WTC11 (cell line): ENCODE data around the gene CCDC88A. TPM values are rescaled to one million over a fixed set of nuclear protein-coding genes. Genes with fewer than 3 reads are reported as not detected.
"Not testable (repeated sequence)": the region's sequence is repeated elsewhere in the genome, so short reads cannot be mapped to it uniquely, and the experiment has no call there.

Experiments used
- ATAC-seq: fragments of 200-7000 bp; cut with Tn5 transposase; 2 replicates; pipeline ENCODE4 v1.10.0; 2021; ENCODE audit warnings: mild to moderate bottlenecking, moderate library complexity
- CTCF ChIA-PET: fragments of 300-600 bp; sonication (Branson Sonifier 250); formaldehyde crosslinking; loops from one replicate; lab custom pipeline; 2021; ENCODE audit warnings: antibody characterized with exemption; lab: Charles Lee
- POLR2A ChIA-PET: fragments of 350-600 bp; sonication (Branson Sonifier 250); formaldehyde crosslinking; loops from one replicate; lab custom pipeline; 2021; ENCODE audit warnings: antibody characterized with exemption; lab: Charles Lee
- DNase-seq: peaks from one replicate; pipeline ENCODE4 v3.0.0; 2021; ENCODE audit warnings: low spot score
- H3K27ac Mint-ChIP-seq: 2 replicates; pipeline ENCODE4 v1.8.0; 2021; ENCODE audit warnings: mixed read lengths
- H3K27me3 Mint-ChIP-seq: 2 replicates; pipeline ENCODE4 v1.8.0; 2021; ENCODE audit warnings: low read depth, mild to moderate bottlenecking, moderate library complexity, mixed read lengths
- H3K36me3 Mint-ChIP-seq: 2 replicates; pipeline ENCODE4 v1.8.0; 2021; ENCODE audit warnings: mixed read lengths
- H3K4me1 Mint-ChIP-seq: 2 replicates; pipeline ENCODE4 v1.8.0; 2022; ENCODE audit warnings: mixed read lengths
- H3K4me3 Mint-ChIP-seq: 2 replicates; pipeline ENCODE4 v1.8.0; 2021; ENCODE audit warnings: mild to moderate bottlenecking, moderate library complexity, mixed read lengths
- H3K9me3 Mint-ChIP-seq: 2 replicates; pipeline ENCODE4 v1.8.0; 2021; ENCODE audit warnings: mixed read lengths
- AR ChIP-seq: fragments of 250-450 bp; sonication (Bioruptor Pico); IDR thresholded peaks from 2 replicates; pipeline ENCODE4 v1.9.0; 2021; ENCODE audit warnings: mild to moderate bottlenecking
- CTCF ChIP-seq: fragments of 200-600 bp; IDR thresholded peaks from 2 replicates; pipeline ENCODE4 v1.8.0; 2022; ENCODE audit warnings: antibody characterized with exemption
- FOXJ3 ChIP-seq: sonication (generic); formaldehyde crosslinking; IDR thresholded peaks from 2 replicates; pipeline ENCODE4 v1.9.0; 2021; ENCODE audit warnings: missing genetic modification reagents, mild to moderate bottlenecking, borderline replicate concordance
- FOXP4 ChIP-seq: sonication (generic); formaldehyde crosslinking; IDR thresholded peaks from 2 replicates; pipeline ENCODE4 v1.8.0; 2022; ENCODE audit warnings: mild to moderate bottlenecking, missing genetic modification reagents
- GTF2I ChIP-seq: fragments of 250-450 bp; sonication (Bioruptor Pico); conservative IDR thresholded peaks from 2 replicates; pipeline ENCODE4 v1.4.0; 2021; ENCODE audit warnings: mild to moderate bottlenecking
- HMGA2 ChIP-seq: fragments of 250-450 bp; sonication (Bioruptor Pico); IDR thresholded peaks from 2 replicates; pipeline ENCODE4 v1.4.0; 2021; ENCODE audit warnings: mild to moderate bottlenecking, moderate library complexity
- IRF1 ChIP-seq: sonication (generic); formaldehyde crosslinking; IDR thresholded peaks from 2 replicates; pipeline ENCODE4 v1.8.0; 2023; ENCODE audit warnings: missing genetic modification reagents
- JUN ChIP-seq: sonication (generic); formaldehyde crosslinking; IDR thresholded peaks from 2 replicates; pipeline ENCODE4 v1.8.0; 2023; ENCODE audit warnings: mild to moderate bottlenecking, missing genetic modification reagents
- MYBL2 ChIP-seq: sonication (generic); formaldehyde crosslinking; IDR thresholded peaks from 2 replicates; pipeline ENCODE4 v1.8.1; 2023; ENCODE audit warnings: mild to moderate bottlenecking, moderate library complexity, missing genetic modification reagents
- NFATC4 ChIP-seq: fragments of 250-450 bp; sonication (Bioruptor Pico); IDR thresholded peaks from 2 replicates; pipeline ENCODE4 v1.9.0; 2021; ENCODE audit warnings: mild to moderate bottlenecking
- OVOL2 ChIP-seq: fragments of 250-450 bp; sonication (Bioruptor Pico); IDR thresholded peaks from 2 replicates; pipeline ENCODE4 v1.9.0; 2021; ENCODE audit warnings: mild to moderate bottlenecking, borderline replicate concordance
- TCF7 ChIP-seq: sonication (generic); formaldehyde crosslinking; IDR thresholded peaks from 2 replicates; pipeline ENCODE4 v1.8.0; 2022; ENCODE audit warnings: mild to moderate bottlenecking, low read depth, missing genetic modification reagents, moderate library complexity
- USF1 ChIP-seq: sonication (generic); formaldehyde crosslinking; IDR thresholded peaks from 2 replicates; pipeline ENCODE4 v1.8.0; 2022; ENCODE audit warnings: mild to moderate bottlenecking, missing genetic modification reagents
- ZNF121 ChIP-seq: sonication (generic); formaldehyde crosslinking; IDR thresholded peaks from 2 replicates; pipeline ENCODE4 v1.8.0; 2023; ENCODE audit warnings: missing genetic modification reagents
- ZNF396 ChIP-seq: fragments of 250-450 bp; sonication (Bioruptor Pico); IDR thresholded peaks from 2 replicates; pipeline ENCODE4 v1.8.0; 2021; ENCODE audit warnings: mild to moderate bottlenecking, moderate library complexity, borderline replicate concordance
- ZNF532 ChIP-seq: fragments of 250-450 bp; sonication (Bioruptor Pico); IDR thresholded peaks from 2 replicates; pipeline ENCODE4 v1.9.0; 2021; ENCODE audit warnings: mild to moderate bottlenecking, borderline replicate concordance
- total RNA-seq: library from RNA; stranded (reverse); gene quantifications from 3 replicates; pipeline ENCODE4 v1.2.3, GENCODE V29; 2021

The CCDC88A gene
- total RNA-seq, 1 experiment from 2014 or later = 97.5 TPM

GRCh38 chr2:55268288-55268906 is 151.3 kb downstream of the CCDC88A start:
- ChIA-PET POLR2A (no interaction called here), CTCF (no interaction called here)
- Mint-ChIP-seq H3K4me1 (peaks cover 10% of the 10 kb centered on the region; the same call in 1 of the 2 replicates), H3K4me3 (peak overlapping the region; percentile 95), H3K36me3 (peaks cover 17% of the 10 kb centered on the region), H3K27ac (peak overlapping the region; percentile 85), H3K9me3 (no peaks in the 10 kb centered on the region), H3K27me3 (no peaks in the 10 kb centered on the region)
- TF ChIP-seq IRF1 (CRISPR knock-in tag) (no peak), JUN (no peak), FOXP4 (no peak), MYBL2 (CRISPR knock-in tag) (no peak), ZNF532 (no peak)
- ATAC-seq (no peak), DNase-seq (no peak)

GRCh38 chr2:55259586-55259985 is 160.1 kb downstream of the CCDC88A start:
- H3K27ac Mint-ChIP-seq, DNase-seq, POLR2A ChIA-PET, H3K27me3 Mint-ChIP-seq, ATAC-seq, H3K4me3 Mint-ChIP-seq, H3K4me1 Mint-ChIP-seq, H3K9me3 Mint-ChIP-seq: not testable (repeated sequence)
- H3K36me3 Mint-ChIP-seq = peaks cover 42% of the 10 kb centered on the region
- CTCF ChIA-PET = interaction anchor here (0.6 kb wide), 1 partner anchor 196 kb away, joined by 5 read pairs; no protein-coding TSS in a partner anchor

GRCh38 chr2:55252832-55253231 is 166.8 kb downstream of the CCDC88A start:
- no peak overlapping the region for H3K27ac Mint-ChIP-seq
- ATAC-seq (no peak), DNase-seq (no peak)
- H3K27me3 Mint-ChIP-seq = no peaks in the 10 kb centered on the region
- H3K36me3 Mint-ChIP-seq = peaks cover 40% of the 10 kb centered on the region
- CTCF ChIA-PET = no interaction called here
- H3K9me3 Mint-ChIP-seq = no peaks in the 10 kb centered on the region
- no peak for TF ChIP-seq TCF7
- no peak for TF ChIP-seq ZNF396 (CRISPR knock-in tag)
- TF ChIP-seq, all 79 proteins: peak for 0
- POLR2A ChIA-PET = no interaction called here
- Mint-ChIP-seq H3K4me1 (no peaks in the 10 kb centered on the region), H3K4me3 (no peak overlapping the region)

- H3K4me3 Mint-ChIP-seq = no peak overlapping the region
- H3K27me3 Mint-ChIP-seq = no peaks in the 10 kb centered on the region
- CTCF ChIA-PET = no interaction called here
- H3K27ac Mint-ChIP-seq = no peak overlapping the region
- peaks cover 42% of the 10 kb centered on the region for H3K36me3 Mint-ChIP-seq
- no peak for DNase-seq
- POLR2A ChIA-PET = no interaction called here
- H3K9me3 Mint-ChIP-seq = no peaks in the 10 kb centered on the region
- no peaks in the 10 kb centered on the region for H3K4me1 Mint-ChIP-seq
- no peak for ATAC-seq
- no peak for TF ChIP-seq AR (CRISPR knock-in tag)
- TF ChIP-seq CTCF = no peak
- TF ChIP-seq NFATC4 = no peak
- no peak for TF ChIP-seq OVOL2 (CRISPR knock-in tag)
- no peak for TF ChIP-seq HMGA2 (CRISPR knock-in tag)
- TF ChIP-seq GTF2I = no peak
- no peak for TF ChIP-seq USF1 (CRISPR knock-in tag)
- TF ChIP-seq ZNF121 = no peak
- TF ChIP-seq FOXJ3 (CRISPR knock-in tag) = no peak
These were observed 172.6 kb downstream of the CCDC88A start for GRCh38 chr2:55247025-55247424.
